Superior temporal gyrus (tissue), 1 donor: Measurements from ENCODE around the gene ST3GAL3.

Experiments
- DNase-seq: peaks from one replicate; pipeline ENCODE4 v3.0.0-alpha.2; 2016; ENCODE audit errors: extremely low spot score

The ST3GAL3 gene

GRCh38 chr1:43850591-43851233 is 143.4 kb downstream of the ST3GAL3 start:
- DNase-seq: no peak

DNA sequence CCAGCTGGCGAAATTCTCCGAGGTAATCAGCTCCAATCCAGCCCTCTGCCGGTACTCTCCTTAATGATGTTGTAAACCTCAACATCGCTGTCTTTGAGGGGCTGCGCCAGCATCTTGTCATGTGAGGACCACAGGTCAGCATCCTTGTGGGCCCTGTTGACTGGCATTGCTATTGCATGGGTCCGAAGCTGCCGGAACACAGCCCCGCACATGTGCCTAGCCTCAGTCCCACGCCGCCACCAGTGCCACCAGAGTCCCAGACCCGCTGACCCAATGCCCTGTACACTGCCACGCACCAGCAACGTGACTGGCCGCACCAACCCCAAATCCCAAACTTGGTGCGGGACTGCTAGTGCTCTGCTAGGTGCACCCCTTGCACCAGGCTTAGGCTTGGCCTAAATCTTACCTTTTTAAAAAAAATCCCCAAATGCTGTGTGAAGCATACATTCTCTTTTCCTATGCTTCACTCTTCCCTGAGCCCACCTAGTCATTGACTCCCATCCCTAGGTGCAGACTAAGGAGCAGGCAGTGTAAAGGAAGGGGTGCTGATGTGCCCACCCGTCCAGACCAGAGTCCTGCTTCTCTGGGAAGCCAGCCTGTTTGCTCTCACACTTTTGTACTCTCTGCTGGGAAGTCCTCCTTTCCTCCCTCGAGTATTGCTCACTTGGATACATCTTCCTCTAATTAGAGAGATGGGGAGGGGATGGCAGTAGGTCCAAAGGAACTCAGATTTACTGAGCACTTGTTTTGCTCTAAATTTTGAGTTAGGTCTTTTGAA is 144.4 kb downstream of the ST3GAL3 start:
- no peak for DNase-seq

DNA sequence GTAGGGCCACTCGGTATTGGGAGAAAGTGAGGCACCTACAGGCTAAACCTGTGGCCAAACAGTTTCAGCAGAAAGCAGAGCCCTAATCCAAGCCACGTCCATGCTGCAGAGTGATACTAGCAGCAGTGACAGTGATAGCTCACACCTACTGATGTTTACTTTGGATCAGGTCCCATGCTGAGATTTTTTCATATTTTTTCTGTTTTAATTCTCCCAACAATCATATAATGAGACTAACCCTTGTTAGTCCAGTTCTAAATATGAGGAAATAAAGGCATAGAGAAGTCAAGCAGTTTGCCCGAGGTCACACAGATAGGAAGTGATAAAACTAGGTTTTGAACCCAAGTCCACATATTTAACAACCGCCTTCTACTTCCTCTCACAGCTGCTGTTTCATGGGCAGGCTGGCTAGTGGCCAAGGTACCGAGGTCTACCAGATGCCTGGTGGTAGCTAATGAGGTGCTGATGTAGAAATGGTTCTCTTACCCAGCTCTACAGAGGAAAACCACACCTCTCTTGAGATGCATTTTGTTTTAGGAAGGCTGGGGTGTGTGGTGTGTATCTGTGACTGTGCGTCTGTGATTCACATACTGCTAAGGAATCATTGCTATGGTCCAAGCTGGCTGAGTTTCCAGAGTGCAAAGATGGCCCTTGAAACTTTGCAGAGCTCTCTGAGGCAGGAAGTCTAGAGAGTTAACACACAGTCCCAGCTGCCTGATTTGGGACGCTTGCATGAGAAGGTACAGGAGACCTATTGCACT is 146.0 kb downstream of the ST3GAL3 start:
- peak; percentile 40 for DNase-seq

GRCh38 chr1:43854473-43854872 is 147.1 kb downstream of the ST3GAL3 start:
- no peak for DNase-seq

- DNase-seq: no peak
Observed at GRCh38 chr1:43856188-43856587, 148.9 kb downstream of the ST3GAL3 start.

- DNase-seq: no peak
Observed at GRCh38 chr1:43857163-43857562, 149.8 kb downstream of the ST3GAL3 start.

GRCh38 chr1:43858324-43858723 is 151.0 kb downstream of the ST3GAL3 start:
- peak; percentile 65 for DNase-seq

GRCh38 chr1:43861337-43861736 is 154.0 kb downstream of the ST3GAL3 start:
- no peak for DNase-seq

DNA sequence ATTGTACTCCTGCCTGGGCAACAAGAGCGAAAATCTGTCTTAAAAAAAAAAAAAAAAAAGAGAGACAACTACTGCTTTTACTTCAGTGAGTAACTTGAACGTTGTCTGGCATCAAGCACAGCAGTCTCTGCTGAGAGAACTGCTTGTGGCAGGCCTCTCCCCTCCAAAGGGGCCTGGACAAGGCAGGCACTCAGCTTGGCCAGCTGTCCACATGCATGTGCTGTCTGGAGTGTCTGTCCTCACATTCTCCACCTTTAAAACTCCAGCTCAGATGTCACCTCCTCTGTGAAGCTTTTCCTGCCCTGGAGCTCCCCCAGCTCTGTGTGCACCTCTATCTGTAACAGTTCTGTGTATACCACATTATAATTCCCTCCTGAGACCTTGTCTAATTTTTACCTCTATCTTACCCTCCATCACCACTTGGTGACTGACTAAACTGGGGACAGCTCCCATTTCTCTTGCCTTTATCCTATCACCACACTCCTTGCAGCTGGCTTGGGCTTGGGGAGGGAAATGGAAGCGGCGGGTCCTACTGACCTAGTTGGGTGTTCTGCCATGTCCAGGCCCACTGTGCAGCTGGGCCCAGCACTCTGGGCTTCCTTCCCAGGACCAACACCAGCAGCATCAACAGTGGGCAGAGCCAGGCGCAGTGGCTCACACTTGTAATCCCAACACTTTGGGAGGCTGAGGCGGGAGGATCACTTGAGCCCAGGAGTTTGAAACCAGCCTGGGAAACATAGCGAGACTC is 154.8 kb downstream of the ST3GAL3 start:
- DNase-seq: no peak

DNA sequence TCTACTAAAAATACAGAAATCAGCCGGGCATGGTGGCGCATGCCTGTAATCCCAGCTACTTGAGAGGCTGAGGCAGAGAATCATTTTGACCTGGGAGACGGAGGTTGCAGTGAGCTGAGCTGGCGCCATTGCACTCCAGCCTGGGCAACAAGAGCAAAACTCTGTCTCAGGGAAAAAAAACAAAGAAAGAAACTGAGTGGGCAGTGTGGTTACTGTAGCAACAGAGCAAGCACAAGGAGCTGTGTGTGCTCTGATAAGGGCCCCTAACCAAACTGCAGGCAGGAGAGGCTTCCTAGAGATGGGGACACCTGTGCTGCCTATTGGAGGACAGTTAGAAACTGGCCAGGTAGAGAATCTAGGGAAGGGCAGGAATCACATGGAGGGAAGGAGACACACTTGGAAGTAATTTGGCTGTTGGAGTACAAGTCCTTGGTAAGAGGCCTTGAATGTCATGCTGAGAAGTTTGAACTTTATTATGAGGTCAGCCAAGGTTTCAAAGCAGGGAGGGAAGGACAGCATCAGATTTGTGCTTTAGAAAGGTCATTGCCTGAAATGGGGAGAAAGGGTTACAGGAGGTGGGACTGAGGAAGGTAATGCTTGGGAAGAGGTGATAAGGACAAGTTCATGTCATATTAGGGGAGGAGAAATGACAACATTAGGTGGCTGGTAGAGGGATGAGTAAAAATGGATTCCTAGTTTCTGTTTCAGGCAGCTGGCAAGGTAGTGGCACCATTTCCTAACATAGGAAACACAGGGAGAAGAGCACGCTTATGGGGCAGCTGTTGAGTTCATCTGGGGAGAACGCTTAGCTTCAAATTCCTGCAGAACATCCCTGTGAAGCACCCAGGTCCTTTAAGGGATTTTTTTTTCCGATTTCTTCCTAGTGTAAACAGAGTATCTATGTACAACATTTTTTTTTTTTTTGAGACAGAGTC is 157.0 kb downstream of the ST3GAL3 start:
- DNase-seq: no peak

- no peak for DNase-seq
Observed at GRCh38 chr1:43866201-43866600, 158.9 kb downstream of the ST3GAL3 start.

- DNase-seq: no peak
Observed at GRCh38 chr1:43867976-43868740, 160.8 kb downstream of the ST3GAL3 start.

DNA sequence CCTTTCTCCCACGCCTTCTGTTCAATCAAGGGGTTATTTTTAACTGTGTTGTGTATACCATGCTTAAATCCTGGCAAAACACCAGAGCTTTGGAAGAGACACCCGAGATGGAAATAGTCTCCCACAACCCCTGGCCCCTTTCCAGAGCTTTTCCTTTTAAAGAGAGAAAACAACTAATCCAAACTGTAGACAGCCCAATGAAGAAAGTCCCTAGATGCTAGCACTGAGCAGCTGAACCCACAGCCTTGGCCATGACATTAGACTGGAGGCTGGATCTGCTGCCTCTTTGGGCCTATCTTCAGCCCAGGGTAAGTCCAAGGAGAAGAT is 161.4 kb downstream of the ST3GAL3 start:
- DNase-seq: no peak

- no peak for DNase-seq
Observed at GRCh38 chr1:43870306-43870705, 163.0 kb downstream of the ST3GAL3 start.

GRCh38 chr1:43871181-43871910 is 164.0 kb downstream of the ST3GAL3 start:
- DNase-seq: no peak

DNA sequence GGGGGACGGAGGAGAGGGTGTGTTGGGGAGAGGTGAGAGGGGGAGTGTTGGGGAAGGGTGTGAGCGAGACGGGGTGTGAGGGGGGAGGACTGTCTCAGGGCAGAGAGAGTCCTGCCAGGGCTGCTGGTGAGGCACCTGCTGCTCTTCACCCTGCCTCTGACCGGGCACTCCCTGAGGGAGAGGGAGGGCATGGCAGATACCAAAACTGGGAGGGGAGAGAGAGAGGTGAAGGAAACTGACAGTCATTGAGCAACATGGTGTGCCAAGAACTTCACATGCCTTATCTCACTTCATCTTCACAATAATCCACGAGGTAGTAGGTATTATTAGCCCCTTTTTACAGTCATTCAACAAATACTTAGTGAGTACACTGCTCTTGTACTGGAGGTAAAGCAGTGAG is 164.9 kb downstream of the ST3GAL3 start:
- DNase-seq: no peak

GRCh38 chr1:43873851-43874250 is 166.5 kb downstream of the ST3GAL3 start:
- no peak for DNase-seq

GRCh38 chr1:43874716-43875115 is 167.4 kb downstream of the ST3GAL3 start:
- DNase-seq: no peak

DNA sequence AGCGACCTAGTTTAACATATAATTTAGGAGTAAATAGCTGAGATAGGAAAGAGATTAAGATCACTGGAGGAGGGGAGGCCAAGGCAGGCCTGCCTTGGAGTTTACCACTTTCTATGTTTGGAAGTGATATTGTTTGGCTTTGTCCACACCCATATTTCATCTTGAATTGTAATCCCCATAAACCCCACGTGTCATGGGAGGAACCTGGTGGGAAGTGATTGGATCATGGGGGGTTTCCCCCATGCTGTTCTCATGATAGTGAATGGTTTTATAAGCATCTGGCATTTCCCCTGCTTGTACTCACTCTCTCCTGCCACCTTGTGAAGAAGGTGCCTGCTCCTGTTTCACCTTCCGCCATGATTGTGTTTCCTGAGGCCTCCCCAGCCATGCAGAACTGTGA is 168.0 kb downstream of the ST3GAL3 start:
- no peak for DNase-seq

- no peak for DNase-seq
Observed at GRCh38 chr1:43877101-43877500, 169.8 kb downstream of the ST3GAL3 start.
